DND-41 (cell line): ENCODE results near the gene PGM1.

ENCODE experiments used
- ATAC-seq: fragments of 200-7000 bp; cut with Tn5 transposase; 3 replicates; pipeline ENCODE4 v1.9.1; 2021; ENCODE audit warnings: low read depth; ENCODE audit not compliant: insufficient read depth
- DNase-seq: peaks from one replicate; pipeline ENCODE4 v3.0.0-alpha.2; 2020
- H2AFZ ChIP-seq: 2 replicates; pipeline ENCODE4 v1.6.0; 2012; ENCODE audit warnings: low read depth, low read length
- H3K27ac ChIP-seq: 2 replicates; pipeline ENCODE4 v1.5.1; 2012; ENCODE audit warnings: low read length, inconsistent platforms
- H3K27me3 ChIP-seq: fragments of 200-600 bp; sonication (generic); 2 replicates; pipeline ENCODE4 v1.6.0; 2012; ENCODE audit warnings: low read length, mild to moderate bottlenecking, inconsistent platforms; ENCODE audit not compliant: insufficient read depth, poor library complexity
- H3K36me3 ChIP-seq: 2 replicates; pipeline ENCODE4 v1.5.1; 2012; ENCODE audit warnings: low read length, inconsistent platforms; ENCODE audit not compliant: insufficient read depth
- H3K4me1 ChIP-seq: 2 replicates; pipeline ENCODE4 v1.5.1; 2012; ENCODE audit warnings: mild to moderate bottlenecking, low read length; ENCODE audit not compliant: insufficient read depth
- H3K4me2 ChIP-seq: 2 replicates; pipeline ENCODE4 v1.6.0; 2012; ENCODE audit warnings: mild to moderate bottlenecking, moderate library complexity, low read length, inconsistent platforms; ENCODE audit not compliant: insufficient read depth
- H3K4me3 ChIP-seq, 2 experiments: fragments of 200-600 bp in 1 of 2; shearing (Covaris generic) in 1 of 2; 2 replicates each; pipeline ENCODE4 v1.5.1; 2012 to 2016; ENCODE audit warnings: inconsistent platforms in 2 of 2, low read length in 2 of 2, mild to moderate bottlenecking in 2 of 2, low read depth in 1 of 2, moderate library complexity in 1 of 2
- H3K79me2 ChIP-seq: 2 replicates; pipeline ENCODE4 v1.6.0; 2012; ENCODE audit warnings: low read length, inconsistent platforms; ENCODE audit not compliant: insufficient read depth
- H3K9ac ChIP-seq: 2 replicates; pipeline ENCODE4 v1.6.0; 2012; ENCODE audit warnings: low read depth, mild to moderate bottlenecking, inconsistent platforms, low read length, moderate library complexity
- H3K9me3 ChIP-seq: 2 replicates; pipeline ENCODE4 v1.5.1; 2012; ENCODE audit warnings: low read length, moderate library complexity, mild to moderate bottlenecking, inconsistent platforms; ENCODE audit not compliant: insufficient read depth, severe bottlenecking
- H4K20me1 ChIP-seq: 2 replicates; pipeline ENCODE4 v1.6.0; 2012; ENCODE audit warnings: low read length; ENCODE audit not compliant: insufficient read depth
- CTCF ChIP-seq: IDR thresholded peaks from 2 replicates; pipeline ENCODE4 v1.5.1; 2012; ENCODE audit warnings: borderline replicate concordance, low read length, moderate library complexity, mild to moderate bottlenecking; ENCODE audit not compliant: poor library complexity, severe bottlenecking; ENCODE audit errors: extremely low read depth
- EZH2 ChIP-seq: IDR thresholded peaks from 3 replicates; pipeline ENCODE4 v1.6.1; 2012; ENCODE audit warnings: borderline replicate concordance, low read depth, mild to moderate bottlenecking, moderate library complexity, low read length, inconsistent platforms; ENCODE audit not compliant: severe bottlenecking

The PGM1 gene

DNA sequence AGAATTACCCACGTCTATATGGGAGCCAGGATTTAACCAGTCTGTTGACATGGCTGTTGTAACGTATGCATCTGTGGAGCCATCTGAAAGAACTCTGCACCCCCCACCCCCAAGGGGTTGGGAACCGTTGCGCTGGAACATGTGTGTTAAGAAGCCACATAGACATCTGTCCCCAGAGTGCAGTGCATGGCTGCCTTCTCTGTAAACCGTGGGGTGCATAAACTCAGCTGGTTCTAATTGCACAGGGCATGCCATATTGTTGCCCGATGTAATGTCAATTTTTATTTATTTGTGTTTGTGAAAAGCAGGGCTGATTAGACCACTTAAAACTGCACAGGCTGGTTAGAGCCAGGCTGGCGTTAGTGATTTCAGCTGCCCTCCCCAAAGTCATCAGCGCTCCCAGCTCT is 110.5 kb downstream of the PGM1 start:
- no peak overlapping the region for H3K4me2 ChIP-seq

GRCh38 chr1:63704443-63704842 is 111.2 kb downstream of the PGM1 start:
- Histone ChIP-seq H3K27ac (no peak overlapping the region), H3K4me1 (no peaks in the 10 kb centered on the region)
- DNase-seq, result no peak

More for the DNA sequence above, 110.5 kb downstream of the PGM1 start:
- Histone ChIP-seq H3K4me1 (no peaks in the 10 kb centered on the region), H3K79me2 (no peaks in the 10 kb centered on the region), H3K4me3 (no peak overlapping the region), H3K9me3 (no peaks in the 10 kb centered on the region), H2AFZ (no peak overlapping the region), H3K36me3 (no peaks in the 10 kb centered on the region), H3K27me3 (no peaks in the 10 kb centered on the region), H4K20me1 (no peaks in the 10 kb centered on the region), H3K27ac (no peak overlapping the region), H3K9ac (no peak overlapping the region)
- TF ChIP-seq EZH2, result no peak
- no peak for TF ChIP-seq CTCF
- ATAC-seq (no peak), DNase-seq (no peak)

DNA sequence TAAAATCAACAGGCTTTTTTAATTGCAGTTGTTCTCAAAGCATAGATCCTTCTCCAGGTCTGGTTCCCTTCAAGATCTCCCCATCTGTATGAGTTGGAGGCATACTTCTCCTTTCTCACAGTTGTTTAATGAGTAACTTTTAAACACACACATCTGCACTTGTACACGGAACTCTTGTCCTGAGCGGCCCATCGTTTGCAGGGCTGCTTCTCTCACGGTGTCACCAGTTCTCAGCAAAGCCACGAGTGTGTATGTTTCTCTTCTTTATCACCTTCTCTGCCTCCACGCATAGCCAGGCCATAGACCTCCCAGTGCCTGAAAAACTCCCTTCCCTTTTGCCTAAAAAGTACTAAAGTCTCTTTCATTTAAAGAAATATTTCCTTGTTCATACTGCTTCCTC is 111.9 kb downstream of the PGM1 start:
- no peaks in the 10 kb centered on the region for H3K79me2 ChIP-seq
- TF ChIP-seq CTCF (no peak), EZH2 (no peak)
- no peaks in the 10 kb centered on the region for H3K4me1 ChIP-seq
- H3K27me3 ChIP-seq, result no peaks in the 10 kb centered on the region
- no peak overlapping the region for H3K4me3 ChIP-seq
- no peaks in the 10 kb centered on the region for H3K36me3 ChIP-seq
- no peak overlapping the region for H3K27ac ChIP-seq
- no peak overlapping the region for H2AFZ ChIP-seq
- H3K9ac ChIP-seq, result no peak overlapping the region
- no peaks in the 10 kb centered on the region for H4K20me1 ChIP-seq
- DNase-seq (no peak), ATAC-seq (no peak)
- H3K9me3 ChIP-seq, result no peaks in the 10 kb centered on the region
- no peak overlapping the region for H3K4me2 ChIP-seq

More at GRCh38 chr1:63704443-63704842, 111.2 kb downstream of the PGM1 start:
- Histone ChIP-seq H3K4me3 (no peak overlapping the region), H3K27me3 (no peaks in the 10 kb centered on the region), H3K36me3 (no peaks in the 10 kb centered on the region), H4K20me1 (no peaks in the 10 kb centered on the region), H3K9ac (no peak overlapping the region), H2AFZ (no peak overlapping the region), H3K4me2 (no peak overlapping the region), H3K9me3 (no peaks in the 10 kb centered on the region), H3K79me2 (no peaks in the 10 kb centered on the region)
- no peak for ATAC-seq
- no peak for TF ChIP-seq EZH2
- no peak for TF ChIP-seq CTCF
